NCI-H2029 (cell line): ENCODE measurements around the gene DHX40.
"Not testable (repeated sequence)": the region's sequence is repeated elsewhere in the genome, so short reads cannot be mapped to it uniquely, and the experiment has no call there.

ENCODE experiments used
- DNase-seq: peaks from one replicate; lab custom pipeline; 2025; lab: John Stamatoyannopoulos, UW

The DHX40 gene

GRCh38 chr17:59631276-59631675 lies 65.9 kb downstream of the DHX40 start:
- no peak for DNase-seq

- DNase-seq = no peak
These were observed 67.0 kb downstream of the DHX40 start for GRCh38 chr17:59632398-59632797.

GRCh38 chr17:59633658-59634359 lies 68.4 kb downstream of the DHX40 start:
- DNase-seq = no peak

- no peak for DNase-seq
These were observed 69.5 kb downstream of the DHX40 start for GRCh38 chr17:59634632-59635541.

- DNase-seq = no peak
These were observed 72.4 kb downstream of the DHX40 start for GRCh38 chr17:59637611-59638310.

GRCh38 chr17:59638553-59638952 lies 73.1 kb downstream of the DHX40 start:
- no peak for DNase-seq

GRCh38 chr17:59641799-59642484 lies 76.5 kb downstream of the DHX40 start:
- no peak for DNase-seq

- DNase-seq = no peak
These were observed 77.2 kb downstream of the DHX40 start for GRCh38 chr17:59642565-59642964.

- no peak for DNase-seq
These were observed 78.0 kb downstream of the DHX40 start for GRCh38 chr17:59643159-59644140.

GRCh38 chr17:59647288-59647687 lies 81.9 kb downstream of the DHX40 start:
- DNase-seq = no peak

- DNase-seq = no peak
These were observed 84.5 kb downstream of the DHX40 start for GRCh38 chr17:59649886-59650285.

GRCh38 chr17:59650642-59651041 lies 85.2 kb downstream of the DHX40 start:
- DNase-seq = no peak

- DNase-seq = no peak
These were observed 85.9 kb downstream of the DHX40 start for GRCh38 chr17:59651346-59651745.

- no peak for DNase-seq
These were observed 86.7 kb downstream of the DHX40 start for GRCh38 chr17:59652119-59652518.

- DNase-seq = not testable (repeated sequence)
These were observed 91.2 kb downstream of the DHX40 start for GRCh38 chr17:59656624-59657023.
